Bone marrow (tissue), 2 donors: ENCODE measurements around the gene SRMS.

ENCODE experiments used
- DNase-seq, 2 donors: peaks; one replicate each; lab custom pipeline; 2025; lab: John Stamatoyannopoulos, UW

SRMS gene

DNA sequence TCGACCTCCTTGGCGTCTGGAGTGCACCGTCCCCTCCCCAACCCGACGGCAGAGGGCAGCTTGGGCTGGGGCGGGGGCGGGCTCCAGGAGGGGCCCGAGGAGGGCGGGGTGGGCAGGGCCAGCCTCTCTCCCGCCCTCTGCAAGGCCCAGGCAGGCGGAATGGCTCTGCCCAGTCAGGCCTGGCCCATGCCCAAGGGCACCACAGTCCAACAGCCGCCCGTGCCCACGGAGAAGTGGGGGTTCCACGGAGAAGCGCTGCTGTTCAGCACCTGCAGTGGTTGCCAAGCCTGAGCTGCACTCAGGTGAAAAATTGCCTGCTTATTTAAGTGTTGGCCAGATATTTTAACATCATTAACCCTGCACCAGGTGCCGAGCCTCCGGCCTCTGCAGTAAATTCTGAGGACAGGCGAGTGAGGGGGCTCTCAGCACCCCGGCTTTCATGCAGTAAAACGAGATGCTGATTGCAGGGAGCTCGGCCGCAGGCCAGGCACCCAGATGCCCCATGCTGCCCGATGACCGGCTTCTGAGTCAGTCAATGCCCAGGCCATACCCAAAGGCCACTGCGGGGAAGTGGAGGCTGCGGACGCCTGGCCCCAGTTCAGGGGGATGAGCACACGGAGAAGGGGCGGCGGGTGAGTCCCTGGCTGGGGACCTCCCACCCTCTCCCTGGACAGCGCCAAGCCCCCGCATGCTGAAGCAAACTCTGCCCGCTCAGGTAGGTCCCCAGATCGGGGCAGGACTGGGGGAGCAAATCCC, at the start of gene SRMS:
TSS of gene SRMS (minus strand) at position 25 of the 756 bp plus-strand sequence. CDS start 286 bp downstream, outside the sequence.
- no peak for DNase-seq

- DNase-seq = no peak
Observed at GRCh38 chr20:63596423-63596822, 48.9 kb upstream of the SRMS start.

DNA sequence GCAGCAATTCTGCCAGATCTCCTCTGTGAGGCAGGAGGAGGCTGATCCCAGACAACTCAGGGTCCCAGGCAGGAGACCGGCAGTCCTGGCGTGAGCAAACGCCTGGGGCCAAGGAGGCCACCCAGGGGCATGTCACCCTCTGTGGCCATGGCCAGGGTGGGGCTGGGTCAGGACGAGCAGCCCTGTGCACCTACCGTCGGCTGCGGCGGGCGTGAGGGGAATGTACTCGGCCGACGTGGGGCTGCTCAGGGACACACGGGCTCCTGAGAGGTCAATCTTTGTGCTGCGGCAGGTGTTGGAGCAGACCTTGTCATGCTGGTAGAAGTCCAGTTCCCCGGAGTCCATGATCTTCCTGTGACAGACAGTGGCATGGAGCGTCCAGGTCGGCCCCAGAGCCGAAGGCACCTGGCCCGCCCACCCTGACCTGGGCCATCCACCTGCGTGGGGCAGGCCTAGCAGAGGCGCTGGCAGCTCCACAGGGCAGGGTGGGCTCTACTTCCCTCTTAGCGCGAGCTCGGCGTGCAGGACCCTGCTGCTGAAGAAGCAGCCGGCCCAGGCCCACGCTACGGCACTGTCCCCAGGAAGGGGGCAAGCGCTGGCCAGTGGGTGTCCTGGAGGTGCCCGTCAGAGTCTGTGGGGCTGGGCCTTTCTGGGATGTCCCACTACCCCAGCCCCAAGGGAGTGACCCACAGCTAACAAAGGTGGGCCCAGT, 48.0 kb upstream of the SRMS start:
- DNase-seq = no peak

DNA sequence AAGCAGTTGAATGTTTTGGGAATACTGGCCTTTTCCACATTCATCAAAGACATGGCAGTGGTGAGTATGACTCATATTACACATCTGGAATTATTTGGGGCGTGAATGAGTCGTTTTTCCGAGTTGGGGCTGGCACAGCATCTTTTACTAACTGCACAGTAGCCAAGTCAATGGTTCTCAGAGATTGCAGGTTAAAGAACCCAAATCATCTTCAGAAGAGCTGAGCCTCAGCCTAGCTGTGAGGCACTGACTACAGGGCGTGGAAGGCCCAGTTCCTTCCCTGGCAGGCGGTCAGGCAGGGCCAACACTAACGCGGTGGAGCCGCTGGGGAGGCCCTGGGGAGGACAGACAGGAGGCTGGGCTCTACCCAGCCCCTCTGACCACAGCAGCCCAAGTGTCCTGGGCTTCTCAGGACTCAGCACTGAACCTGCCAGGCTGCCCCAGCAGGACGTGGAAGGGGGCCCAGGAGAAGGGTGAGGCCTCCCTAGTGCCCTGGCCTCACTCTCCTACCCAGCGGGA, 46.6 kb upstream of the SRMS start:
- DNase-seq = no peak

DNA sequence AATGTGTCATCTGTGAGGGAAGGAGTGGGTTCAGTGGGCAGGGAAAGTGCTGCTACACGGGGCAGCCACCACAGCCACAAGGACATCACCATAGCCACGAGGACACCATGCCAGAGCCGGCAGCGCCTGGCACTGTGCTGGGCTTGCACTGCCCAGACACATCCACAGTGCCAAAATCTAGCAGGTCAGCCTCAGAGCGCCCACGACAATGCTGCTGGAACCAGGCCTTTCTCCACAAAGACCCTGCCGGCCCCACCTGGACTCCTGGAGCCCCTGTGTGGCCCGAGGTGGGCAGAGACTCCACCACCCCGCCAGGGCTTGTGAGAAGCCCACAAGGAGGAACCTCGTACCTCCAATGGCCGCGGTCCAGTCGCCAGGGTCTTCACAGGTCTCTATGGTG, 45.1 kb upstream of the SRMS start:
- no peak for DNase-seq

DNA sequence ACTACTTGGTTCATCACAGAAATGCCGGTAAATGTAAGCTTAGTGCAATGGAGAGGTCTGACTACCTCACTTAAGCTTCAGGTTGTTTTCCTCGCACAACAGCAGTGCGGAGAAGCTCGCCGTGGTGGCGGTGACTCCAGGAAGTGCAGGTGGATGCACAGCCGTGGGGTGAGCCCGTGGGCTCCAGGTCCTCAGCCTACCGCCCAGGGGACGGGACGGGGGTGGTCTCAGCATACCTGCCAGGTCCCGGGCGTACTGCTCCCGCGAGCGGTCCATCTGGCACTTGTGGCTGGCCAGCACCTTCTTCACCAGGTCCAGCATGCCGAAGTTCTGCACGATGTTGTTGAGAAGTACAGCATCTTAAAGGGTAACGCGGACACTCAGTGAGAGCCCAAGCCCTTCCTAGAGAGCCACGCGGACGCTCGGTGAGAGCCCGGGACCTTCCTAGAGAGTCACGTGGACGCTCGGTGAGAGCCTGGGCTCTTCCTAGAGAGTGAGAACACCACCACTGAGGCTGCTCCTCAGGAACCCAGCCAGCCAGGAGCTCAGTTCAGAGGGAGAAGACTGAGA, 44.3 kb upstream of the SRMS start:
- no peak for DNase-seq

DNA sequence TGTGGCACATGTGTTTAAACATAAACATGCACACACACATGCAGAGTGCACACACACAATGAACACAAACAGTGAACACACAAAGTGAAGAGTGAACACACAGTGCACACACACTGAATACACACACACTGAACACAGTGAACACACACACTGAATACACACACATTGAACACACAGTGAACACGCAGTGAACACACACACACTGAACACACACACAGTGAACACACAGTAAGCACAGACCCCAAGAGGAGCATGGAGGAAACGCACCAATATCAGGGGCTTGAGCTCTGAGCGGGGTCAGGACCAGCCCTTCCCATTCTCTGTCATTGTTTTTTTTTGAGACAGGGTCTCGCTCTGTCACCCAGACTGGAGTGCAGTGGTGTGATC, 43.6 kb upstream of the SRMS start:
- DNase-seq = no peak

DNA sequence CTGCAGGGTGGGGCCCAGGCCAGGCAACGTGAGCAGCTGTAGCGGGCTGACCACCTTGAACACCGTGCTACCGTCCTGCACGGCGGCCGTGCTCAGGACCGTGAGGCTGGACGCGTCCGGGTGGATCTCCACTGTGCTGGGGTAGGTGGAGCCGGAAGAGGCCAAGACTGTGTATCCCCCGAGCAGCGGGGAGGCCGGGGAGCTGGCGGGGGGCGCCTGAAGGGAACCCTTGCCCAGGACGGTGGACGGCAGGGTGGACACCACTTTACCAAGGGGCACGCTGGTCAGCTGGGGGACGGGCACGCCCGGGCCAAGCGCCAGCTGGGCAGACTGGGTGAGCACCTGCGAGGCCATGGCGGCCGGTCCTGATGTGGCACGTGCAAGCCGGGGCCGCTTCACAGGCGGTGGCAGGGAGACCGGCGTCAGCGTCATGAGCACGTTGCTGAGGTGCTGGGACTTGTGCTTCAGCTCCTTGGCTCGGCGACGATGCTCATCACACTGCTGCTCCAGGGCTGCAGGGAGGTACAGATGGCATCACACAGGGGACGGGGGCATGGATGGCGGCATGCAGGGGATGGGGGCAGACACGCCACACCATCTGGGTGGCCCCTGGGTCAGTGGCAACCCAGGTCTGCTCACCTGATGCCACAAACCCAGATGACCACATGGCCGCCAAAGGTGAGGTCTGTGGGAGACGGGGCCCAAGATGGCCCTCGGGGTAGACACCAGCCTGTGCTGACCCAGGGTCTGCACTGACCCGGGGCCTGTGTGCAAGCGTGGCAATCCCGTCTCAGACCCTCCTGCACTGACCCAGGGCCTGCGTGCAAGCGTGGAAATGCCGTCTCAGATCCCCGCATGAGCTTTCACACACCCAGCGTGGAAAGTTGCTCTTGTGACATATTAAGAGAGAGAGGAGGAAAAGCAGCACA, 42.9 kb upstream of the SRMS start:
- DNase-seq = no peak

- DNase-seq = no peak
Observed at GRCh38 chr20:63589261-63590217, 42.0 kb upstream of the SRMS start.

- no peak for DNase-seq
Observed at GRCh38 chr20:63588641-63589041, 41.1 kb upstream of the SRMS start.

- DNase-seq = peak in 1 of 2 donors; percentile 88
Observed at GRCh38 chr20:63587776-63588591, 40.4 kb upstream of the SRMS start.

DNA sequence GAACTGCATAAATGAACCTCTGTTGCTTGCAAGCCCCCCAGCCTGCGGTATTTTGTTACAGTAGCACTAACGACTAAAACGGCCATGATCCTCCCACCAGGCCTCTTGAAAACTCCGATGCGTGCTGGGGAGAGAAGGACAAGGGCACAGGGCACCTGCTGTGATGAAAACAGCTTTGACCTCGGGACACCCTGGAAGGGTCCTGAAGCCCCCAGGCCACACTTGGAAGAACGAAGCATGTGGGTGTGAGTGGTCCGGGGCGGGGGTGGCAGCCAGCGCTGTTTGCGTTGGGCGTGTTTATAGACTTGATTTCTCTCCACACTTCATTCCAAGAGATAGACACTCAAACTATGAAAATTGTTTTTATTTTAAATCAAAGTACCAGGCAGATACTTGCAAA, 39.7 kb upstream of the SRMS start:
- no peak for DNase-seq

DNA sequence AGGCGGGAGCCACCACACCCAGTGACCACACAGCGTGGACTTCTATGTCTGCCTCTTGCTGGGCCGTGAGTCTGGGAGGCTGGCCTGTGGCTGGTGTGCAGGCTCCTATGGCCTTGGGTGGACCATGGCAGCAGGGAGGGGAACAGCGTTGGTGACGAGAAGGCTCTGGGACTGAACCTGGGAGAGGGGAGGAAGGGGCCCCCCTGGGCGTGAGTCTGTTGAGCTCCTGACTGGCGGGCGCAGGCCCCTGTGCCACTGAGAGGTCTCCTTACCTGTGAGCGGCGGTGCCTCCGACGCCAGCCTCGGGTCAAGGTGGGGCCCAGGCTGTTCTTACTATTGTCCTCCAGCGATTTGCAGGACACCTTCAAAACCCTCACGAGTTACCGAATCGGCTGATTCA, 39.2 kb upstream of the SRMS start:
- DNase-seq = no peak

DNA sequence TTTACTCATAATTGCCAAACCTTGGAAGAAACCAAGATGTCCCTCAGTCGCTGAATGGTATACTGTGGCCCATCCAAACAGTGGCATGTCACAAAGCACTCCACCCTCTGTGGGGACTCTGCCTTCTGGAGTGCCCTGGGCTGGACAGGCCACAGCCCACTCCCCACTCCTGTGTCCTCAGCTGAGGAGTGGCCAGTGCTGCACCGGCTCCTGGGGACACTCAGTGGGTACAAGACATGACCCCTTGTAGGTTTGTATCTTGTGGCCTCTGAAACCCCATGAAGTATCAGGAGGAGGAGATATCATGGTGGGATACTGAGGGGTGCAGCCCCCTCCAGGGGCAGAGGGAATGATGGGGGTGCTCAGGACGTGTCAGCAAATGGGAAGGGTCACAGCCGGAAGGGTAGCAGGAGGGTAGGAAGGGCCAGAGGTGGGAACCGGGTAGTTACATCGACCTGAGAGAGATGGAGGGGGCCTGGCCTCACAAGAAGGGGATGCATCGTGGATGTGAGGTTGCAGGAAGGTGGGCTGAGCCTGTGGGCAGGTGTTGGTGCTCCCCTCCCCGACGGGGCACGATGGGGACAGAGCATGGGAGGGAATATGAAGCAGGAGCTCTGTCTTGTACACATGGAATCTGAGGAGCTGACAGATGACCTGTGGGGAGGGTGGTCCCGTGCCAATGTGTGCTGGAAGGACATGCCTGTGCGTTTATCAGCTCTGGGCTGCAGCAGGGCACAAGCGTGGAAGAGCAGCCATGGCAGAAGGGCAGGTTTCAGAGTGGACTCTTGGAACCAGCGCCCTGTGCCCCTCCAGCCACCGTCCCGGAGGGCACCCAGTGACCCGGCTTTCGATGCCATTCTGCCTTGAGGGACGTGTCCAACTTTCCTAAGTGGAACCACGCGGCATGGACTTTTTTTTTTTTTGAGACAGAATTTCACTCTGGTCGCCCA, 38.3 kb upstream of the SRMS start:
- no peak for DNase-seq

GRCh38 chr20:63582382-63583063, 35.0 kb upstream of the SRMS start:
- no peak for DNase-seq

DNA sequence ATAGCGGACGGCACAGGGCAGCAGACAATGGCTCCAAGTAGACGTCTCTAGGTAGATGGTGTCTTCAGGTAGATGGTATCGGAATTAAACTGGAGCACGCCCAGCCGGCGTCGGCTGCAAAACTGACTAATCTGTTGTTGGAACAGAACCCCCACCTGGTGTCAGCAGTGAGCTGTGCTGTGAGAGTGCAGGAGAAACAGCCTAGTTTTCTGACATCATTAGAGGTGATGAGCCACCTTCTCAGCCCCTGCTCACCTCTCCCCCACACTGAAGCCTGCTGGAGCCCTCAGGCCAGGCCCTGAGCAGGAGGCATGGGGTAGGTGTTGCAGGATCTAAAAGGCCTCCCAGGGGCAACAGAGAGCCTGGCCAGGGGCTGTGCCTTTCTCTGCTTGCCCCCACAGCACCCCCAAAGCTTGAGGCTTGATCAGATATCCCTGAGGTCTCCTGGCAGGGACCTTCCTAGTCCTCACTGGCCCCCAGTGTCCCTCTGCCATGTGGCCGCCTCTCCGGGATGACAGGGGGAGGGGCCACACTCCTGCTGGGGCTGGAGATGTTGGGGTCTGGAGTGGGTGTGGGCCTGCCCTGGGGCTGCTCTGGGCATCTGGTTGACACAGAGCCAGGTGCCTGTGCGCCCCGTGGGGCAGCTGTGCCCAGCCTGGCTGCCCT, 33.4 kb upstream of the SRMS start:
- DNase-seq = peak in 1 of 2 donors; percentile 26

- no peak for DNase-seq
Observed at GRCh38 chr20:63579017-63579694, 31.6 kb upstream of the SRMS start.
